GM12873 (cell line): ENCODE measurements around the gene UFC1.

ENCODE experiments used
- TF ChIP-seq, protein P1 (sequence below): IDR thresholded peaks from 2 replicates; pipeline ENCODE4 v1.5.1; 2012; ENCODE audit warnings: low read depth, mild to moderate bottlenecking, moderate library complexity, low read length, control low read depth; ENCODE audit not compliant: insufficient read depth; ENCODE audit errors: missing control alignments

Gene UFC1

DNA sequence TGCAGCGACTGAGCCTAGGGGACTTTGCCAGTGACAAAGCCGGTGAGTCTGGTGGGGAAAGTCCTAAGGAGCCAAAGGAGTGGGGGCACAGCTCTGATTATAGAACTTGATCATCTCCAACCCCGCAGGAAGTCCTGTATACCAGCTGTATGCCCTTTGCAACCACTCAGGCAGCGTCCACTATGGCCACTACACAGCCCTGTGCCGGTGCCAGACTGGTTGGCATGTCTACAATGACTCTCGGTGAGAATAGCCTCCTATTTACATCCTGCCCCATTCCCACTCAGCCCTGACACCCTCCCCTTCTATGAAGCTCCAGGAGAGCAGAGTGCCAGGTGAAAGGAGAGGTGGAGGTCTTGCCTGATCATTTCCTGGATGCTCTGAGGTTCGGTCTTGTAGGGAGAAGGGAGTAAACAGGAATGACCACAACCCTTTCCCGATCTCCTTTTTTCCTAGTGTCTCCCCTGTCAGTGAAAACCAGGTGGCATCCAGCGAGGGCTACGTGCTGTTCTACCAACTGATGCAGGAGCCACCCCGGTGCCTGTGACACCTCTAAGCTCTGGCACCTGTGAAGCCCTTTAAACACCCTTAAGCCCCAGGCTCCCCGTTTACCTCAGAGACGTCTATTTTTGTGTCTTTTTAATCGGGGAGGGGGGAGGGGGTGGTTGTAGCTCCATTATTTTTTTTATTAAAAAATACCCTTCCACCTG lies 11.3 kb downstream of the UFC1 start:
- TF ChIP-seq, protein P1, sequence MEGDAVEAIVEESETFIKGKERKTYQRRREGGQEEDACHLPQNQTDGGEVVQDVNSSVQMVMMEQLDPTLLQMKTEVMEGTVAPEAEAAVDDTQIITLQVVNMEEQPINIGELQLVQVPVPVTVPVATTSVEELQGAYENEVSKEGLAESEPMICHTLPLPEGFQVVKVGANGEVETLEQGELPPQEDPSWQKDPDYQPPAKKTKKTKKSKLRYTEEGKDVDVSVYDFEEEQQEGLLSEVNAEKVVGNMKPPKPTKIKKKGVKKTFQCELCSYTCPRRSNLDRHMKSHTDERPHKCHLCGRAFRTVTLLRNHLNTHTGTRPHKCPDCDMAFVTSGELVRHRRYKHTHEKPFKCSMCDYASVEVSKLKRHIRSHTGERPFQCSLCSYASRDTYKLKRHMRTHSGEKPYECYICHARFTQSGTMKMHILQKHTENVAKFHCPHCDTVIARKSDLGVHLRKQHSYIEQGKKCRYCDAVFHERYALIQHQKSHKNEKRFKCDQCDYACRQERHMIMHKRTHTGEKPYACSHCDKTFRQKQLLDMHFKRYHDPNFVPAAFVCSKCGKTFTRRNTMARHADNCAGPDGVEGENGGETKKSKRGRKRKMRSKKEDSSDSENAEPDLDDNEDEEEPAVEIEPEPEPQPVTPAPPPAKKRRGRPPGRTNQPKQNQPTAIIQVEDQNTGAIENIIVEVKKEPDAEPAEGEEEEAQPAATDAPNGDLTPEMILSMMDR = no peak

DNA sequence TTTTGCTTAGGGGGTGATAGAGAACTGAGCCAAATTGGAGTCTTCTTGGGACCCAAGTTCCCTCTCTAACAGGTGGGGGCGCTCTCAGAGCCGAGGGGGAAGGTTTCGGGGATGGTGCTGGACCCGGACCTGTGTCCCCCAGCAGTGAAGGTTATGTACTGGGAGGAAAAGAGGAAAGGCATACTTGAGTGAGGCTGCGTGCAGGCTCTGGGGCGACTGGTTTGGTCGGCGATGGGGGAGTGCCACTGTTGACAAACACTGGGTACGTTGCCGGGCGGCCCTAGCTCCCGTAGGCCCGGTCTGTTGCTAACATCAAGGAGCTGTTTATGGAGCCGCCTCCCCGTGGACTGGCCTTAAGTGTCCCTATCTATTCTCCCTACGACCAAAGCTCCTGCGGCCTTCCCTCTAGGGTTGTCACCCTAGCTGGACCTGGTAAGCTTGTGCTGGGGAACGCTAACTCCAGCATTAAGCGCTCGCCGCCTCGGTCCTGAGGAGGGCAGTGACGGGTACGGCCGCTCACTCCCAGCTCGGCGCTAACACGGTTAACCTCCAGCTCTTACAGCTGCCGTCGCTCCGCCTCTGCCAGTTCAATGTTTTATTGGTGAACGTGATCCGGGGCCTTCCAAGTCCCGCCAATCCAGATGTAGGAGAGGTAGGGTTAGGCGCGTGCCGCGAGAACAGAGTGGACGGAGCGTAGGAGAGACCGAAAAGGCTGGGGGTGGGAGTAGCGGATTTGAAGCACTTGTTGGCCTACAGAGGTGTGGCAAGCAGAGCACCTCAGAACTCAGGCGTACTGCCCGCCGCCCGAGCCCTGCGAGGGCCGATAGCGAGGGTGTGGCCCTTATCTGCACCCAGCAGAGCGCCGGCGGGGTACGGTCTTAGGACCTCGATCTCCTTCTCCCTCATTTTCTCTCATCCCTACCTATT lies 12.2 kb downstream of the UFC1 start, which contains the start of gene PPOX:
TSS of gene PPOX (plus strand) at position 685 of the 927 bp plus-strand sequence. CDS start 422 bp downstream, outside the sequence.
- TF ChIP-seq, protein P1 = peak; percentile 67

DNA sequence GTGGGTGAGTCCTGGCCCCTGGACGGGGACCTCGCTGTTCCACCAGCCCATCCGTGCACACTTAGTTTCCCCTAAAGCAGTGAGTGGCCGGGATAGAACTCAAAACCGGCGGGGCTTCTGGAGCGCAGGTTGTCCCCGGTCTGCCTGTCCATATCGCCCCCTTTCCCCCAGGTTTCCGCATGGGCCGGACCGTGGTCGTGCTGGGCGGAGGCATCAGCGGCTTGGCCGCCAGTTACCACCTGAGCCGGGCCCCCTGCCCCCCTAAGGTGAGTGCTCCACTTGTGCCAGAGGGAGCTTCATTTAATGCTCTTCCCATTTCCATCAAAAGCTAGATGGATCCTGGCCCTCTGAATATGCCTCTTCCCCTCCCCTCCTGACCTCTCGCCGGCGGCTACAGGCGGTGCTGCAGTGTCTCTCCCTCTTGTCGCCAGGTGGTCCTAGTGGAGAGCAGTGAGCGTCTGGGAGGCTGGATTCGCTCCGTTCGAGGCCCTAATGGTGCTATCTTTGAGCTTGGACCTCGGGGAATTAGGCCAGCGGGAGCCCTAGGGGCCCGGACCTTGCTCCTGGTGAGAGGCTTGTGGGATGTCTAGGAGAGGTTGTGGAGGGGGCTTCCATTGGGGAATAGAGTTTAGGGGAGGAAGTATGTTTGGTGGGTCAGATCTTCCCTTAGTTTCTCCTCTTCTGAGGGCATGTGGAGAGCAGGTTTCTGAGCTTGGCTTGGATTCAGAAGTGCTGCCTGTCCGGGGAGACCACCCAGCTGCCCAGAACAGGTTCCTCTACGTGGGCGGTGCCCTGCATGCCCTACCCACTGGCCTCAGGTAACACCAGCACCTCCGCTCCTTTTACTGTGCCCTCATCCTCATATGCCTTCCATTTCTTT lies 13.1 kb downstream of the UFC1 start:
- TF ChIP-seq, protein P1 = no peak

DNA sequence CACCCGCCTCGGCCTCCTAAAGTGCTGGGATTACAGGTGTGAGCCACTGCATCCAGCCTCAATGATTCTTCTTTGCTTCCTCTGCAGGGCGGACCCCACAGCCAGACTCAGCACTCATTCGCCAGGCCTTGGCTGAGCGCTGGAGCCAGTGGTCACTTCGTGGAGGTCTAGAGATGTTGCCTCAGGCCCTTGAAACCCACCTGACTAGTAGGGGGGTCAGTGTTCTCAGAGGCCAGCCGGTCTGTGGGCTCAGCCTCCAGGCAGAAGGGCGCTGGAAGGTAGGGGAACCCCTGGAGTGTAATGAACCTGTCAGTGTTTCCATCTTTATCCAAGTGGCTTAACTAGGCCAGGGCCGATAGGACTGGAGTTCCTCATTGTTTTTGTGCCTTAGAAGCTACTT lies 15.1 kb downstream of the UFC1 start:
- TF ChIP-seq, protein P1 = no peak

DNA sequence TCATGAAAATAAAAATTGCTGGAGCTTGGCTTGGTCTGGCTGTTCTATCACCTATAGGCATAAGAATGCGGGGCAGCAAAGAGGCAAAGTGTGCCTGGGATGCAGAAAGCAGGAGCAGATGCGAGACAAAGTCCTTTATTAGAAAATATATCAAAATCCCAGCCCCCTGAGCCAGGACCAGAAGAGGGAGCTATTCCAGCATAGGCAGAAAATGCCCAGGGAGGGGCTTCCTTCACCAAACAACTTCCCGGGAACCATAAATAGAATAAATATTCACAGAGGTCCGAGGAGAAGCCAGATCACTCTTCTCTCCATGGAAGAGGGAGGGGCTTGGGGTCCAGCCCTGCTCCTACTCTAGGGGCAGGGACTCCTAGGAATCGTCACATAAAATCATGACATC lies 17.4 kb downstream of the UFC1 start:
- TF ChIP-seq, protein P1 = no peak

DNA sequence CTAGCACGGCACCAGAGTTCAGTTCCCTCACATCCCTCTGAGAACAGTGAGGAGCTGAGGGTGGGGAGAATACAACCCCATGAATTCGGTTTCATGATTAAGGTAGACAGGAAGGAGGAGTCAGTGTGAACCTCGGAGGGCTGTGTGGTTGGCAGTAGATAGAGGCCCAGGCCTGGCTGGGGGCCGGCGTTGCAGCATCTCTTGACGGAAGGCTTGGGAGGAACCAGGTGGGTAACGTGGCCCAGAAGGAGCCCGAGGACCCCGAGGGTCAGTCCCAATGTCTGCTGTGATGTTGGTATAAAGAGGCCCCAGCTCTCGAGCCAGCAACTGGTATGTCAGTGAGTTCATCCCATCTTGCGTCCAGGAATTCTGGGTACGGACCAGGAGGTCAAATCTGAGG lies 17.9 kb downstream of the UFC1 start:
- TF ChIP-seq, protein P1 = no peak

DNA sequence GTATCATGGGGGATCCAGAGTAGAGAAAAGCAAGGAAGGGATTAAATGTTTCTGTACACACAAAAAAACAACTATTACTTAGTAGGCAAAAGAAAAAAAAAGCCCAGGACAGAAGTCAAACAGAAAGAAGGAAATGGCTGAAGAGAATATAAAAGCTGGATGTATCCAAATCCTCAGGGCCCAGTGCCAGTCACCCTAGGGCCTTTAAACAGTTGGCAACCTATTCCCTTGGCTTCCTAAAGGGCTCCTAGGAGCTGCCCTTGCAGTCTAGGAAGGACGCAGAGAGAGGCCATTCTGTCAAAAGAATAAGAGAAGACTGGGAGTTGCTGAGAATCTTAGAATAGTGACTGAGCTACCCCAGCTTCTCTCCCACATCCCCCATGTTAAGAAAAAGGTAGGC lies 18.6 kb downstream of the UFC1 start:
- TF ChIP-seq, protein P1 = no peak
